ENCODE data around the gene SHLD1. TPM values are rescaled to one million over a fixed set of nuclear protein-coding genes. Genes with fewer than 3 reads are reported as not detected.

The SHLD1 gene
- total RNA-seq, 4 donors from 2014 or later: 1.2 to 4.0 (median 3.2) TPM

GRCh38 chr20:5890773-5891441 lies 140.7 kb downstream of the SHLD1 start:
- no peak for DNase-seq (ENCODE audit: low spot score)
- no peak for TF ChIP-seq CTCF (IDR thresholded peaks at IDR 0.05)
- no peak for ATAC-seq (ENCODE audit: low FRiP score)

DNA sequence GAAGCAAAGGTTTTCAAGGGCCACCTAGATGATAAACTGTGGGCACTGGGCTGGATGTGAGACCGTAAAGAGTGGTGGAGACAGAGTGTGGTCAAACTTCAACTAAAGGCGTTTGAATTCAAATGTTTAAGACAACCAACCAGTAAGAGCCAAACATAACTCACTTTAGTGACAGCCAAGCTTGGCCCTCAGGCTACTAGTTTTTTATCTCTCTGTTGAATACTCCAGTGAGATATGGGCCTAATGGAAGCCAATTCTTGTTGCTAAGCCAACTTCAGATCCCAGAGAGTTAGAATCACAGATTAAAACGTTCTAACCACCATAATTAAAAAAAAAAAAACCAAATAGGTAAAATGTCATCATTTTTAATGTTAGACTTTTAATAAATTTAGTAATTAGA lies 142.9 kb downstream of the SHLD1 start:
- no peak for TF ChIP-seq CTCF (IDR thresholded peaks at IDR 0.05)
- DNase-seq (ENCODE audit: low spot score) (no peak), ATAC-seq (ENCODE audit: low FRiP score) (no peak)

DNA sequence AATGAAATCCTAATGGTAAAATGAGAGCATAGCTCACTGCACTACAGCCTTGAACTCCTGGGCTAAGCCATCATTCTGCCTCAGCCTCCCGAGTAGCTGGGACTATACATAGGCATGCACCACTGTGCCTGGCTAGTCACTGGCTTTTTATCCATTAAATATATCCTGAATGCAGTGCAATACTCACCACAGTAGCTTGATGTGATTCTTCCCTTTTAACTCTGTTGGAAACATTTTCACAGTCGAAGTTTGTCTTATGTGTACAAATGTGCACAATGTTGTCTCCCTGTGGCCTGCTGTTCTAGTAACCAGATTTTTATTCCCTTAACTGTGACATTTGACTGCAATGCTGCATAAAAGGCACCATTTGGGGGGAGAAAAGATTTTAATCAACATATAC lies 143.4 kb downstream of the SHLD1 start:
- no peak for TF ChIP-seq CTCF (IDR thresholded peaks at IDR 0.05)
- DNase-seq (ENCODE audit: low spot score) (no peak), ATAC-seq (ENCODE audit: low FRiP score) (no peak)

DNA sequence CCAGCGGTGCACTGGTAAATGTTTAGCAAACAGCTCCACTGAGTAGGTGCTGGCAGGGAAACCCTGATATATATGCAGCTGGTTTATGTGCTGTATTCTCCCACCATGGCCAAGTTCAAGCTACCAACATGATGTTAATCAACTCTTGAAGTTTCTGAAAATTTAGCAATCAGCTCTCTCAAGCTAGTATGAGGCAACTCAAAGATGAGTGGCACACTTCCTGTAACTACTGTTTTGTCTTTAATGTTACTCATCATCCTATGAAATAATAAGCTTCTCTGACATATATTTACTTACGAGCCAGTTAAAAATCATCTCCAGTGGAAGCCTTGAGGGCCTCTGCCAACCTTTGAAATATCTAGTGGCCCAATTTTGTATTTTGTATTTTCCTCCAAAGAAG lies 145.4 kb downstream of the SHLD1 start:
- no peak for ATAC-seq (ENCODE audit: low FRiP score)
- no peak for TF ChIP-seq CTCF (IDR thresholded peaks at IDR 0.05)
- no peak for DNase-seq (ENCODE audit: low spot score)

GRCh38 chr20:5899444-5899843 lies 149.2 kb downstream of the SHLD1 start:
- no peak for TF ChIP-seq CTCF (IDR thresholded peaks at IDR 0.05)
- no peak for DNase-seq (ENCODE audit: low spot score)
- ATAC-seq (ENCODE audit: low FRiP score): no peak

GRCh38 chr20:5900908-5901307 lies 150.7 kb downstream of the SHLD1 start:
- no peak for TF ChIP-seq CTCF (IDR thresholded peaks at IDR 0.05)
- DNase-seq (ENCODE audit: low spot score): no peak
- ATAC-seq (ENCODE audit: low FRiP score): no peak

GRCh38 chr20:5908981-5909380 lies 158.8 kb downstream of the SHLD1 start:
- DNase-seq (ENCODE audit: low spot score): no peak
- TF ChIP-seq CTCF (IDR thresholded peaks at IDR 0.05): no peak
- no peak for ATAC-seq (ENCODE audit: low FRiP score)
